ENCODE measurements around the gene CHN2. TPM values are rescaled to one million over a fixed set of nuclear protein-coding genes. Genes with fewer than 3 reads are reported as not detected.

The CHN2 gene
- total RNA-seq, 1 experiment from 2014 or later, result 2.1 TPM

DNA sequence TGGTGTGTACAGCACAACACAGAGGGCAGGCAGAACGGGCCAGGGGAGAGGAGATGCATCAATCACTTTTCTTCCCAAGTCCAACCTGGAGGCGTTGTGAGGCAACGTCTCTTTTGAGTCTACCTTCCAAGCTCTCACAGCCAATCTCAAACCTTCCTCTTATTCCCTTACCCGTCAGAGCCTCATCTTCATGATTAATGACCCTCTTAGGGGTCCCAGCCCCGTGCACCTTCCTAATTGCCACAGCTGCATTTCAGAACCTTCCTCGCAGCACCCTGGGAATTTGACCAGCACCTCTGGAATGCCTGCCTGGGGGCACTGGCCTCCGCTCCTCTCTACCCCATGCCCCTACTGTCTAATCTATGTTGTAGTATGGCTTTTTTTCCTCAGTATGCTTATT lies 199.7 kb downstream of the CHN2 start (continued):
- TF ChIP-seq, protein P1, sequence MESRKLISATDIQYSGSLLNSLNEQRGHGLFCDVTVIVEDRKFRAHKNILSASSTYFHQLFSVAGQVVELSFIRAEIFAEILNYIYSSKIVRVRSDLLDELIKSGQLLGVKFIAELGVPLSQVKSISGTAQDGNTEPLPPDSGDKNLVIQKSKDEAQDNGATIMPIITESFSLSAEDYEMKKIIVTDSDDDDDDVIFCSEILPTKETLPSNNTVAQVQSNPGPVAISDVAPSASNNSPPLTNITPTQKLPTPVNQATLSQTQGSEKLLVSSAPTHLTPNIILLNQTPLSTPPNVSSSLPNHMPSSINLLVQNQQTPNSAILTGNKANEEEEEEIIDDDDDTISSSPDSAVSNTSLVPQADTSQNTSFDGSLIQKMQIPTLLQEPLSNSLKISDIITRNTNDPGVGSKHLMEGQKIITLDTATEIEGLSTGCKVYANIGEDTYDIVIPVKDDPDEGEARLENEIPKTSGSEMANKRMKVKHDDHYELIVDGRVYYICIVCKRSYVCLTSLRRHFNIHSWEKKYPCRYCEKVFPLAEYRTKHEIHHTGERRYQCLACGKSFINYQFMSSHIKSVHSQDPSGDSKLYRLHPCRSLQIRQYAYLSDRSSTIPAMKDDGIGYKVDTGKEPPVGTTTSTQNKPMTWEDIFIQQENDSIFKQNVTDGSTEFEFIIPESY (IDR thresholded peaks at IDR 0.05; ENCODE audit: extremely low read depth, insufficient replicate concordance, low read length), result no peak

DNA sequence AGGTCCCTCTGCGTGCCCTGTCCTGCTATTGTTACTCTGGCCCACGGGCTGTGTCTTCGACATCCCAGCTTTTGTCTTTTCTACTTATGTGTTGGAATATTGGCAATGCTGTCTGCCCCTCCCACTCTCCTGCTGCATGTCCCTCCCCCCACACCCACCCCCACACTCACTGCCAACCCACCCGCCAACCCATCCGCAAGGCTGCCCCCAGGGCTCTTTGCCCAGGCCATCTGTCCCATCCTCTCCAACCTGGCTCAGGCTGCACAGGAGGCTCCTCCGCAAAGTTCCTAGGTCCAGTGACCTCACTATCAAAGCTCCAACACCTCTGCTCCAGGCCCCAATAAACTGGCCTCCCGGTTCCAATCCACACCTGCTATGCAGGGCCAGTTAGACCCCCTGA lies 202.0 kb downstream of the CHN2 start:
- ChIA-PET POLR2A (no interaction called here), RAD21 (ENCODE audit: low non-redundant PET in 1 of 2, low total read pairs in 2 of 2, uncharacterized antibody in 2 of 2, unreplicated experiment in 2 of 2) (no interaction called here), CTCF (no interaction called here)
- Histone ChIP-seq H3K9me2 (ENCODE audit: insufficient read depth) (no peaks in the 10 kb centered on the region), H3K9ac (ENCODE audit: low read length) (no peak overlapping the region), H4K20me1 (ENCODE audit: insufficient read depth) (no peaks in the 10 kb centered on the region), H3K27me3 (ENCODE audit: insufficient read depth, low read length) (no peaks in the 10 kb centered on the region), H3K9me3 (ENCODE audit: control insufficient read depth in 1 of 2, insufficient read depth in 1 of 2, low read depth in 1 of 2, low read length in 2 of 2) (no peaks in the 10 kb centered on the region), H2AFZ (ENCODE audit: low read depth, low read length, poor library complexity, severe bottlenecking) (no peak overlapping the region), H3K79me2 (ENCODE audit: insufficient read depth, low read length) (no peaks in the 10 kb centered on the region), H3K4me1 (ENCODE audit: control insufficient read depth in 1 of 2, insufficient read depth in 2 of 2, low read length in 2 of 2) (no peaks in the 10 kb centered on the region), H3K4me2 (ENCODE audit: low read length) (no peak overlapping the region), H3K36me3 (ENCODE audit: control insufficient read depth in 1 of 2, insufficient read depth in 2 of 2, low read length in 2 of 2) (no peaks in the 10 kb centered on the region), H3K27ac (ENCODE audit: low read depth, low read length) (no peak overlapping the region), H3K4me3 (replicated peaks in 1 of 2; ENCODE audit: low read depth in 1 of 2, low read length in 2 of 2) (no peak overlapping the region)
- ATAC-seq (no peak), DNase-seq (ENCODE audit: low read depth, low spot score) (no peak)
- no TSS peak for BruUV-seq (replicated peaks)
- intact Hi-C loops (cut with micrococcal nuclease), result no loop called here
- TF ChIP-seq ZFX (IDR thresholded peaks at IDR 0.05) (no peak), SIN3A (IDR thresholded peaks at IDR 0.05; ENCODE audit: low read depth) (no peak), CBX3 (IDR thresholded peaks at IDR 0.05; ENCODE audit: low read depth) (no peak), CEBPB (IDR thresholded peaks at IDR 0.05; ENCODE audit: low read depth) (no peak), JUND (IDR thresholded peaks at IDR 0.05) (no peak), EZH2 (IDR thresholded peaks at IDR 0.05) (no peak), SP1 (IDR thresholded peaks at IDR 0.05; ENCODE audit: low read depth) (no peak), FOSL1 (IDR thresholded peaks at IDR 0.05; ENCODE audit: low read depth) (no peak), POLR2A (IDR thresholded peaks at IDR 0.05; ENCODE audit: borderline replicate concordance, extremely low read depth, insufficient read depth, insufficient read length) (no peak), RAD21 (IDR thresholded peaks at IDR 0.05; ENCODE audit: low read depth) (no peak), SRF (IDR thresholded peaks at IDR 0.05; ENCODE audit: low read depth) (no peak), ELF1 (IDR thresholded peaks at IDR 0.05; ENCODE audit: borderline replicate concordance, low read depth) (no peak), ZNF274 (IDR thresholded peaks at IDR 0.05; ENCODE audit: low read depth, low read length) (no peak)
- TF ChIP-seq, protein P2, sequence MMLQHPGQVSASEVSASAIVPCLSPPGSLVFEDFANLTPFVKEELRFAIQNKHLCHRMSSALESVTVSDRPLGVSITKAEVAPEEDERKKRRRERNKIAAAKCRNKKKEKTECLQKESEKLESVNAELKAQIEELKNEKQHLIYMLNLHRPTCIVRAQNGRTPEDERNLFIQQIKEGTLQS (IDR thresholded peaks at IDR 0.05), result no peak
- TF ChIP-seq, protein P3, sequence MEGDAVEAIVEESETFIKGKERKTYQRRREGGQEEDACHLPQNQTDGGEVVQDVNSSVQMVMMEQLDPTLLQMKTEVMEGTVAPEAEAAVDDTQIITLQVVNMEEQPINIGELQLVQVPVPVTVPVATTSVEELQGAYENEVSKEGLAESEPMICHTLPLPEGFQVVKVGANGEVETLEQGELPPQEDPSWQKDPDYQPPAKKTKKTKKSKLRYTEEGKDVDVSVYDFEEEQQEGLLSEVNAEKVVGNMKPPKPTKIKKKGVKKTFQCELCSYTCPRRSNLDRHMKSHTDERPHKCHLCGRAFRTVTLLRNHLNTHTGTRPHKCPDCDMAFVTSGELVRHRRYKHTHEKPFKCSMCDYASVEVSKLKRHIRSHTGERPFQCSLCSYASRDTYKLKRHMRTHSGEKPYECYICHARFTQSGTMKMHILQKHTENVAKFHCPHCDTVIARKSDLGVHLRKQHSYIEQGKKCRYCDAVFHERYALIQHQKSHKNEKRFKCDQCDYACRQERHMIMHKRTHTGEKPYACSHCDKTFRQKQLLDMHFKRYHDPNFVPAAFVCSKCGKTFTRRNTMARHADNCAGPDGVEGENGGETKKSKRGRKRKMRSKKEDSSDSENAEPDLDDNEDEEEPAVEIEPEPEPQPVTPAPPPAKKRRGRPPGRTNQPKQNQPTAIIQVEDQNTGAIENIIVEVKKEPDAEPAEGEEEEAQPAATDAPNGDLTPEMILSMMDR (IDR thresholded peaks at IDR 0.05 in 2 of 3, conservative IDR thresholded peaks at IDR 0.05 in 1 of 3; ENCODE audit: borderline replicate concordance in 1 of 3, insufficient read depth in 1 of 3, low read depth in 2 of 3, low read length in 2 of 3), result no peak
- TF ChIP-seq, protein P1 (IDR thresholded peaks at IDR 0.05; ENCODE audit: extremely low read depth, insufficient replicate concordance, low read length), result no peak
- TF ChIP-seq, protein P4, sequence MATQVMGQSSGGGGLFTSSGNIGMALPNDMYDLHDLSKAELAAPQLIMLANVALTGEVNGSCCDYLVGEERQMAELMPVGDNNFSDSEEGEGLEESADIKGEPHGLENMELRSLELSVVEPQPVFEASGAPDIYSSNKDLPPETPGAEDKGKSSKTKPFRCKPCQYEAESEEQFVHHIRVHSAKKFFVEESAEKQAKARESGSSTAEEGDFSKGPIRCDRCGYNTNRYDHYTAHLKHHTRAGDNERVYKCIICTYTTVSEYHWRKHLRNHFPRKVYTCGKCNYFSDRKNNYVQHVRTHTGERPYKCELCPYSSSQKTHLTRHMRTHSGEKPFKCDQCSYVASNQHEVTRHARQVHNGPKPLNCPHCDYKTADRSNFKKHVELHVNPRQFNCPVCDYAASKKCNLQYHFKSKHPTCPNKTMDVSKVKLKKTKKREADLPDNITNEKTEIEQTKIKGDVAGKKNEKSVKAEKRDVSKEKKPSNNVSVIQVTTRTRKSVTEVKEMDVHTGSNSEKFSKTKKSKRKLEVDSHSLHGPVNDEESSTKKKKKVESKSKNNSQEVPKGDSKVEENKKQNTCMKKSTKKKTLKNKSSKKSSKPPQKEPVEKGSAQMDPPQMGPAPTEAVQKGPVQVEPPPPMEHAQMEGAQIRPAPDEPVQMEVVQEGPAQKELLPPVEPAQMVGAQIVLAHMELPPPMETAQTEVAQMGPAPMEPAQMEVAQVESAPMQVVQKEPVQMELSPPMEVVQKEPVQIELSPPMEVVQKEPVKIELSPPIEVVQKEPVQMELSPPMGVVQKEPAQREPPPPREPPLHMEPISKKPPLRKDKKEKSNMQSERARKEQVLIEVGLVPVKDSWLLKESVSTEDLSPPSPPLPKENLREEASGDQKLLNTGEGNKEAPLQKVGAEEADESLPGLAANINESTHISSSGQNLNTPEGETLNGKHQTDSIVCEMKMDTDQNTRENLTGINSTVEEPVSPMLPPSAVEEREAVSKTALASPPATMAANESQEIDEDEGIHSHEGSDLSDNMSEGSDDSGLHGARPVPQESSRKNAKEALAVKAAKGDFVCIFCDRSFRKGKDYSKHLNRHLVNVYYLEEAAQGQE (IDR thresholded peaks at IDR 0.05; ENCODE audit: low read depth), result no peak

Data from HCT116 (cell line).